Left ventricle myocardium inferior (tissue), 1 donor: ENCODE results near the gene KIF6. TPM values are rescaled to one million over a fixed set of nuclear protein-coding genes. Genes with fewer than 3 reads are reported as not detected.
"Not testable (repeated sequence)": the region's sequence is repeated elsewhere in the genome, so short reads cannot be mapped to it uniquely, and the experiment has no call there.

Source experiments
- DNase-seq: peaks from one replicate; pipeline ENCODE4 v3.0.0-alpha.2; 2020
- H3K27ac ChIP-seq: fragments of 200-600 bp; replicated peaks from 2 replicates; pipeline ENCODE4 v1.8.0; 2021
- H3K27me3 ChIP-seq: fragments of 200-600 bp; 2 replicates; pipeline ENCODE4 v1.8.0; 2021; ENCODE audit warnings: low read depth
- H3K36me3 ChIP-seq: fragments of 200-600 bp; 2 replicates; pipeline ENCODE4 v1.8.0; 2021
- H3K4me1 ChIP-seq: fragments of 200-600 bp; 2 replicates; pipeline ENCODE4 v1.8.0; 2021
- H3K4me3 ChIP-seq: fragments of 200-600 bp; 2 replicates; pipeline ENCODE4 v1.8.0; 2021; ENCODE audit warnings: mild to moderate bottlenecking, moderate library complexity
- H3K9me3 ChIP-seq: fragments of 200-600 bp; replicated peaks from 2 replicates; pipeline ENCODE4 v1.8.0; 2021
- CTCF ChIP-seq: fragments of 200-600 bp; IDR thresholded peaks from 2 replicates; pipeline ENCODE4 v1.8.0; 2021; ENCODE audit warnings: antibody characterized with exemption, mild to moderate bottlenecking, borderline replicate concordance
- intact Hi-C: fragments of 100-400 bp; cut with micrococcal nuclease; formaldehyde crosslinking; loops from one replicate; pipeline ENCODE4 v1.11.0; 2022
- total RNA-seq: library from RNA; stranded (reverse); fragmentation: NEBNext Ultra II Directional; extraction: Animal tissue kit (Norgen Biotek cat#: 25700); gene quantifications from one replicate; pipeline ENCODE4 v1.2.1, GENCODE V29; 2021
- donor health status: DM: no; HTN: yes; CAD: no; lungs with severe emphysema.

KIF6 gene
- total RNA-seq, 1 donor from 2014 or later = 0.69 TPM

DNA sequence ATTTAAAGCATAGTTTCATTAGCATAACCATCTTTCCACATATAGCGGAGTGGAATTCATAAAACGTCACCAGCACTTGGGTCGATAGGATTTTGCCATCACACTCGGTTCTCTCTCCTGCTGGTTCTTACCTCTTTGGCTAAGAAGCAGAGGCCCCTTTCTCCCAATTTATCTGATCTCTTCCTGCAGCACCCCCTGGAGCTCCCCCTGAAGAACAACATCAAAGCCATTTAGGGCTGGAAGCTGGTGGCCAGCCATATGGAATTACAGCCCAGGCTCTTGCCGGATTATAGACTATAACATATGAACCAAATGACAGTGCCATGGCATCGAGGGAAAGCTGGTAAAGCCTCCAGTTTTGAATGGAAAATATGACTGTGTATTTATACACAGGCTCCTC, 6.4 kb upstream of the KIF6 start:
- H3K27ac ChIP-seq = no peak overlapping the region
- H3K36me3 ChIP-seq = no peaks in the 10 kb centered on the region
- H3K4me3 ChIP-seq = no peak overlapping the region
- no peaks in the 10 kb centered on the region for H3K9me3 ChIP-seq
- DNase-seq = no peak
- peaks cover 24% of the 10 kb centered on the region for H3K27me3 ChIP-seq
- no peaks in the 10 kb centered on the region for H3K4me1 ChIP-seq
- intact Hi-C loops = no loop called here
- no peak for TF ChIP-seq CTCF

DNA sequence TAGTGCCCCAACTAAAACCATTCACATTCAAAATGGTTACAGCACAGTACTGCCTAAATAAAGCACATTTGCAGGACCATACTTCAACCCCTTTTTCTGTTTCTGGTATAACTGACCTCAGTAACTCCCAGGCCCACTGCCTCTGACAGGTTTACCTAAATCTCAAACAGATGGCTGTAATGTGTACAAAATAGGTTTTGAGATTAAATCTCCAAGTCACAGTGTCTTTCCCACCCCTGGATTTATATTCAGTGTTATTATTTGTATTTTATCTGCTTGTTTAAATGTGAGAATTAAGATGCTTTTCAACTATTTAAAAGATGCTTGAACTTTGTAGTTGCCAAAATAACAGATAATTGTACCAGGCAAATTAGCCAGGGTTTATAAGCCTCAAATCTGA, 4.7 kb upstream of the KIF6 start:
- H3K4me1 ChIP-seq = peaks cover 7% of the 10 kb centered on the region
- no peaks in the 10 kb centered on the region for H3K36me3 ChIP-seq
- DNase-seq = no peak
- H3K27ac ChIP-seq = no peak overlapping the region
- intact Hi-C loops = no loop called here
- peaks cover 24% of the 10 kb centered on the region for H3K27me3 ChIP-seq
- H3K4me3 ChIP-seq = no peak overlapping the region
- TF ChIP-seq CTCF = no peak
- H3K9me3 ChIP-seq = no peaks in the 10 kb centered on the region

- H3K4me1 ChIP-seq = peaks cover 12% of the 10 kb centered on the region
- no peaks in the 10 kb centered on the region for H3K36me3 ChIP-seq
- peak overlapping the region; percentile 78 for H3K4me3 ChIP-seq
- DNase-seq = no peak
- H3K27ac ChIP-seq = peak overlapping the region; percentile 44
- no peak for TF ChIP-seq CTCF
- intact Hi-C loops = no loop called here
- H3K9me3 ChIP-seq = no peaks in the 10 kb centered on the region
- no peaks in the 10 kb centered on the region for H3K27me3 ChIP-seq
These were observed 407 bp upstream of the KIF6 start for GRCh38 chr6:39725632-39725997.

DNA sequence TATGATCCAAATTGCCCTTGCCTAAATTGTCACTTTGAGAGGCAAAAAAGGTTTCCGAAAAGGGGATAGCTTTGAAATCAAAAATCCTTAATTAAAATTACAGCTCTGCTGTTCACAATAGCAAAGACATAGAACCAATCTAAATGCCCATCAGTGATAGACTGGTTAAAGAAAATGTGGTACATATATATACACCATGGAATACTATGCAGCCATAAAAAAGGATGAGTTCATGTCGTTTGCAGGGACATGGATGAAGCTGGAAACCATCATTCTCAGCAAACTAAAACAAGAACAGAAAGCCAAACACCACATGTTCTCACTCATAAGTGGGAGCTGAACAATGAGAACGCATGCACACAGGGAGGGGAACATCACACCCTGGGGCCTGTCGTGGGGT, 1.9 kb downstream of the KIF6 start:
- H3K27me3 ChIP-seq, H3K27ac ChIP-seq, DNase-seq, H3K4me3 ChIP-seq, H3K9me3 ChIP-seq, intact Hi-C loops, H3K36me3 ChIP-seq: not testable (repeated sequence)
- peaks cover 12% of the 10 kb centered on the region for H3K4me1 ChIP-seq

- no peaks in the 10 kb centered on the region for H3K27me3 ChIP-seq
- no peak overlapping the region for H3K27ac ChIP-seq
- intact Hi-C loops = no loop called here
- DNase-seq = no peak
- no peaks in the 10 kb centered on the region for H3K36me3 ChIP-seq
- H3K4me3 ChIP-seq = no peak overlapping the region
- H3K9me3 ChIP-seq = no peaks in the 10 kb centered on the region
- H3K4me1 ChIP-seq = no peaks in the 10 kb centered on the region
- TF ChIP-seq CTCF = no peak
These were observed 10.4 kb downstream of the KIF6 start for GRCh38 chr6:39714802-39715201.

DNA sequence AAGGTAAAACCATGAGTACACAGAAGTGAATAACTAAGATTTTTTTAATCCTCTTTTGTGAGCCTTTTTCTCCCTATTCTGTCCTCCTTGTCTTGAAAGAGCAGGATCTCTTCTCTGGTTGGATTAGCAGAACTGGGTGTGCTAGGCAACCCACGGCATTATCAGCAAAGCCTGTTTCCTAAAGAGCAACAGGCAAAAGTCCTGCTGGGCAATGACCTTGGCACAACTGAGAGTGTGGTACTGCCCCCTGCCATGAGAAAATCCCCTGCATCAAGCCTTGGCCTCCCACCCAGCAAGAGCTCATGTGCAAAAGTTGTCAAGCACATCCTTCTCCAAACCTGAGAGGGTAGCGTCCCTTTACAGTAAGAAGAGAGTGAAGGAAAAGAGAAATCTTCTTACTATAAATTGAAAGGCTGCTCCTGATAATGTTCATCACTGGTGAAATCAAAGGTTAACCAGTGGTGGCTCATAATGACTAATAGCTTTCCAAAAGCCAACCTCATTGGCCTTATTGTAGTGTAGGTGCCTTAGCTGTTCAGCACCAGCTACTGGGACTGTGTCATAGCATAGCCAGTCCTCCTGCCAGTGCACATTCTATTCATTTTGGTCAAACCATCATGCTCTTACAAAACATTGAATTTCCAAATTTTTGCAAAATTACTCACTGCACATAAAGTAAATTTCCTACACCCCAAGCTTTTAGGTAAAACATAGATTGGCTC, 17.1 kb downstream of the KIF6 start:
- no peak for DNase-seq
- H3K27ac ChIP-seq = no peak overlapping the region
- intact Hi-C loops = no loop called here
- H3K4me1 ChIP-seq = no peaks in the 10 kb centered on the region
- peaks cover 4% of the 10 kb centered on the region for H3K27me3 ChIP-seq
- no peak for TF ChIP-seq CTCF
- no peak overlapping the region for H3K4me3 ChIP-seq
- no peaks in the 10 kb centered on the region for H3K9me3 ChIP-seq
- no peaks in the 10 kb centered on the region for H3K36me3 ChIP-seq
